ENCODE data around the gene ACSS2.
A peak's percentile ranks its signal among the peaks of the same experiment; 100 is the strongest.

The ACSS2 gene

GRCh38 chr20:34907616-34908469 lies 31.4 kb downstream of the ACSS2 start:
- DNase-seq = peak in 1 of 56 donors; percentile 41

- no peak for DNase-seq
Observed at GRCh38 chr20:34915131-34915530, 38.7 kb downstream of the ACSS2 start.

- no peak for DNase-seq
Observed at GRCh38 chr20:34915749-34916455, 39.5 kb downstream of the ACSS2 start.

- no peak for DNase-seq
Observed at GRCh38 chr20:34916774-34917354, 40.5 kb downstream of the ACSS2 start.

GRCh38 chr20:34920055-34920454 lies 43.6 kb downstream of the ACSS2 start:
- DNase-seq = no peak

- no peak for DNase-seq
Observed at GRCh38 chr20:34921436-34921835, 45.0 kb downstream of the ACSS2 start.

GRCh38 chr20:34922654-34923381 lies 46.4 kb downstream of the ACSS2 start:
- no peak for DNase-seq

- no peak for DNase-seq
Observed at GRCh38 chr20:34923414-34923813, 47.0 kb downstream of the ACSS2 start.

- no peak for DNase-seq
Observed at GRCh38 chr20:34925341-34925740, 48.9 kb downstream of the ACSS2 start.

GRCh38 chr20:34925981-34926380 lies 49.6 kb downstream of the ACSS2 start:
- DNase-seq = no peak

GRCh38 chr20:34926581-34926980 lies 50.2 kb downstream of the ACSS2 start:
- no peak for DNase-seq

GRCh38 chr20:34927736-34928135 lies 51.3 kb downstream of the ACSS2 start:
- DNase-seq = no peak

- DNase-seq = no peak
Observed at GRCh38 chr20:34928411-34928810, 52.0 kb downstream of the ACSS2 start.

GRCh38 chr20:34931771-34932170 lies 55.4 kb downstream of the ACSS2 start:
- DNase-seq = no peak

- peak in 27 of 56 donors; percentile 1 to 62 (median 11) for DNase-seq
Observed at GRCh38 chr20:34938466-34939163, 62.2 kb downstream of the ACSS2 start.

- DNase-seq = no peak
Observed at GRCh38 chr20:34940081-34940481, 63.7 kb downstream of the ACSS2 start.

- DNase-seq = no peak
Observed at GRCh38 chr20:34941226-34941625, 64.8 kb downstream of the ACSS2 start.

- DNase-seq = no peak
Observed at GRCh38 chr20:34942301-34942700, 65.9 kb downstream of the ACSS2 start.

GRCh38 chr20:34943808-34944567 lies 67.6 kb downstream of the ACSS2 start:
- no peak for DNase-seq

Measured in nucleus accumbens (tissue), 56 donors.